Dedifferentiated amniotic fluid mesenchymal stem cell (primary cell): ENCODE results near the gene SCAF8.

Experiments
- DNase-seq: peaks from one replicate; pipeline ENCODE4 v3.0.0-alpha.2; 2016; ENCODE audit errors: extremely low spot score

SCAF8 gene

GRCh38 chr6:154830771-154831170 lies 97.6 kb downstream of the SCAF8 start:
- no peak for DNase-seq

GRCh38 chr6:154835307-154835706 lies 102.1 kb downstream of the SCAF8 start:
- DNase-seq: no peak

- DNase-seq: no peak
Observed at GRCh38 chr6:154839546-154839945, 106.3 kb downstream of the SCAF8 start.

- no peak for DNase-seq
Observed at GRCh38 chr6:154840363-154840762, 107.1 kb downstream of the SCAF8 start.

- no peak for DNase-seq
Observed at GRCh38 chr6:154841109-154841508, 107.9 kb downstream of the SCAF8 start.

- DNase-seq: no peak
Observed at GRCh38 chr6:154842833-154843232, 109.6 kb downstream of the SCAF8 start.

- no peak for DNase-seq
Observed at GRCh38 chr6:154847318-154847717, 114.1 kb downstream of the SCAF8 start.

GRCh38 chr6:154848580-154848979 lies 115.4 kb downstream of the SCAF8 start:
- DNase-seq: no peak

GRCh38 chr6:154849475-154849874 lies 116.3 kb downstream of the SCAF8 start:
- DNase-seq: no peak

- peak; percentile 26 for DNase-seq
Observed at GRCh38 chr6:154852687-154853086, 119.5 kb downstream of the SCAF8 start.

- no peak for DNase-seq
Observed at GRCh38 chr6:154857529-154857928, 124.3 kb downstream of the SCAF8 start.

- no peak for DNase-seq
Observed at GRCh38 chr6:154861825-154862224, 128.6 kb downstream of the SCAF8 start.

GRCh38 chr6:154862536-154862935 lies 129.3 kb downstream of the SCAF8 start:
- no peak for DNase-seq

GRCh38 chr6:154864066-154864430 lies 130.8 kb downstream of the SCAF8 start:
- DNase-seq: no peak

- DNase-seq: no peak
Observed at GRCh38 chr6:154865291-154865690, 132.1 kb downstream of the SCAF8 start.

- peak; percentile 56 for DNase-seq
Observed at GRCh38 chr6:154868143-154868594, 135.0 kb downstream of the SCAF8 start.

GRCh38 chr6:154872542-154873114 lies 139.4 kb downstream of the SCAF8 start:
- DNase-seq: no peak

GRCh38 chr6:154873546-154873945 lies 140.3 kb downstream of the SCAF8 start:
- no peak for DNase-seq

- DNase-seq: no peak
Observed at GRCh38 chr6:154874773-154875592, 141.8 kb downstream of the SCAF8 start.

GRCh38 chr6:154876486-154877280 lies 143.5 kb downstream of the SCAF8 start:
- DNase-seq: no peak

- DNase-seq: no peak
Observed at GRCh38 chr6:154878871-154879491, 145.8 kb downstream of the SCAF8 start.

GRCh38 chr6:154882107-154882506 lies 148.9 kb downstream of the SCAF8 start:
- DNase-seq: no peak
